Raji (cell line): ENCODE results near the gene MTM1.

ENCODE experiments used
- POLR2A ChIP-seq: IDR thresholded peaks from 2 replicates; pipeline ENCODE4 v1.6.1; 2011; ENCODE audit warnings: low read depth, low read length, control low read depth; ENCODE audit not compliant: insufficient read depth

The MTM1 gene

DNA sequence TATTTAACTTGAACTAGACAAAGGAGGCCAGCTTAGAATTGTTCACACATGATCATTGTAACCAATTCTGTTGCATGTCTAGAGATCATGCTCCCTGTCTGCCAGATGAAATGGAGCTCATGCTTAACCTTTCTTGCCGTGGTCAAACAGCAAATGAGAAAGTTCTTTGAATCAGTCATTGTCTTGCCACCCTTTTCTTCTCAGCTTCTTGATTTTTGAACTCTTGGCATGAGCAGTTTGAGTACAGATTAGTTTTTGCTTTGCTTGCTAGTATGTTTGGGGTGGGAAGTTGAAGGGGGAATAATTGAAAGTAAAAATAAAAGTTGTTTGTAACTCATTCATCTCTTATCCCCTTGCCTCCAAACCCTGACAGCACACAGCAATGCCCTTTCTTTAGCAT lies 4.7 kb downstream of the MTM1 start:
- no peak for TF ChIP-seq POLR2A

DNA sequence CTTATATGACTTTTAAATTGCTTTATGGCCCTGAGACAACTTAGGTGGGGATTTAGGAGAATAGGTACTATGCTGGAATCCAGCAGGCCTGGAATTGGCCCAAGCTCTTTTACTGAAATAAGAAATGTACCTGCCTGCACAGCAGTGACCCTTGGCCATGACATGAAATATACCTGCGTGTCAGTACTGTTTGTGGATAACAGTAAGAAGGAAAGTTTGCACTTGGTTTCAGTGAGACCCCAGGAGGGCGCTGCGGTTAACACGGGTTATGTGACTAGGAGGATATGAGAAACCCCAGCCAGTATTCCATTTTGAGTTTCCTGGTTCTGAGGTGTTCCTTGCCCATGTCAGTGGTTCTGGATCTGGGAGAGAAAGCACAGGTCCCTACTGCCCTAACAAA lies 5.3 kb downstream of the MTM1 start:
- TF ChIP-seq POLR2A, result no peak

DNA sequence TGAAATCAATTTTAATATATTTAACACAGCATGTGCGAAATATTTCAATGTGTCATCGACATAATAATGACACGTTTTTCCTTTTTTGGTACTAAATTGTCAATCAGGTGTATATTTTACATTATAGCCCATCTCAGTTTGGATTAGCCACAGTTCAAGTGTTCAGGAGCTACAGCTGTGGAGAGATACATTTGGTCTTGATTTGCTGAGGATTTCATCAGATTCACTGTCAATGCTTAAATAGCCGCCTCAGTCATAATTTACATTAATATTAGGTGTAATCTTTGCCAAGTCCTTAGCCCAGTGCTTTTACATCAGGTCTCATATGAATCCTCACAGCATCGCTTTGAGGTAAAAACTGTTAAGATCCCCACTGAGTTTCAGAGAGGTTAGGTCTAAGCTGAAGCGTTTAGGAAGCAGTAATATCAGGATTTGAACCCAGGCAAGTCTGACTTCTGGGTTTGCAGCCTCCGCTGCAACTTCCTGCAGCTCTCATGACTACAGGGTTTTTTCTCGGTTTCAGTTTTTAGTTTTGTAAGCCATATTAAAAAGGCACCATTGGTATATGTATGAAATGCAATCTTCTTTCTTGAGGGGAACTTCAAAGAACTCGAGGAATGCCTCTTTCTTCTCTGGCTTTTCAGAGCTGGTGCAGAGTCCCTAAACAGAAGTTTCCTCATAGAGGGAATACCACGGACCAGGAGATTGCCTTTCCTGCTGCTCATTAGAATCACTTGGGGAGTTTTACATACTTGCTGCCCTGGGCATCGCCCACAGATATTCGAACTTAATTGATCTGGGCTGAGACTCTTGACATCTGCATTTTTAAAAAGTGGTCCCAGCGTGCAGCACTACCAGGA lies 6.4 kb downstream of the MTM1 start:
- TF ChIP-seq POLR2A, result no peak

DNA sequence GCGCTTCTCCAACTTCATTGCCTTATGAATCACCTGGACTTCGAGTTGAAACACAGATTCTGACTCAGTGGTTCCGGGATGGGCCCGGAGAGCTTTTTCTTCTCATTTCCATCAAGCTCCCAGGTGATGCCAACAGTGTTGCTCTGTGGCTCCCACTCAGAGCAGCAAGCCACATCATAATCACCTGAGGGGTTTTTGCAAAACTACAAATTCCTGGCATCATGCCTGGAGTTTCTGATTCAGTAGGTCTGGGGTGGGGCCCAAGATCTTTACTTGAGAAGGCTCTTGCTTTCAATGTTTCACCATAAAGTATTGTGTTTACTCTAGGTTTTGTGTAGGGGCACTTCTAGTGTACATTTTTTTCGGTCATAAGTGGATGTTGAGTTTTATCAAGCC lies 7.0 kb downstream of the MTM1 start:
- TF ChIP-seq POLR2A, result no peak

DNA sequence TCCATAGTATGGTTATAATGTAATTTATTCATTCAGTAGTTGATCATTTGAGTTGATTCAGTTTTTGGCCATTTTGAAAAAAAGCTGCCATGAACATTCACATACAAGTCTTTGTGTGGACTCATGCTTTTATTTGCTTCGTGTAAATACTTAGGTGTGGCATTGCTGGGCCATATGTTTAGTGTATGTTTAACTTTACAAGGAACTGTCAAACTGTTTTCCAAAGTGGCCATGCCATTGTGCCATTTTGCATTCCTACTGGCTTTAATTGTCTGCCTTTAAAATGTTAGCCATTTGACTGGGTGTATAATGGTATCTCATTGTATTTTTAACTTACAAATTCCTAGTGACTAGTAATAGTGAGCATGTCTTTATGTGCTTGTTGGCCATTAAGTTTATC lies 8.8 kb downstream of the MTM1 start:
- no peak for TF ChIP-seq POLR2A

DNA sequence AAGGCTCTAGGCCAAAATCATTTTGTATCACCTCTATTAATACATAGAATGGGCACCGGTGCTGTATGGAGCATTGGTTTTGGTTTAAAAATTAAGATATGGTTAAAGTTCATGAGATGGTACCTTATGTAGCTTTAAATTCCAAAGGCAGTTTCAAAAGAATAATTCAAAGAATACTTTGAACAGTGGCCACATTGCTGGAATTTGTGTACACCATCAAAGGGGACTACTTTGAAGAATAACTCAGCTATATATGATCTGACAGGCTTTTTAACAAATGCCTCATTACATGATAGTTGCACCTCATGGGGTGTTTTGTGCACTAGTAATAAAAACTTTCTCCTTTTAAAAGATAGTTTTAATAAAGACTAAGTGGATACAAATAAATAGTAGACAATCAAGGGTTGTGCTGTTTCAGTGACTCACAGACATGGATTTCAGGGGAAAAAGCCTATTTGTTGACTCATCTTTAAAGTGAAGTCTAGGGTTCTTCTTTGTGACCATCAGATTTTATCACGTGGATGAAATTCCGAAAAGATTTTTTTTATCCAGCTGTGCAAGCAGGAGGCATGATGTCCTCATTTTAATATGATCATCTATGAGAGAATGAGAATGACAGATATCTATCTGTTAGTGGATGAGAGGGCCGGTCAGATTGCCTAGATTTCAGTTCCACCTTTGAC lies 12.8 kb downstream of the MTM1 start:
- no peak for TF ChIP-seq POLR2A

DNA sequence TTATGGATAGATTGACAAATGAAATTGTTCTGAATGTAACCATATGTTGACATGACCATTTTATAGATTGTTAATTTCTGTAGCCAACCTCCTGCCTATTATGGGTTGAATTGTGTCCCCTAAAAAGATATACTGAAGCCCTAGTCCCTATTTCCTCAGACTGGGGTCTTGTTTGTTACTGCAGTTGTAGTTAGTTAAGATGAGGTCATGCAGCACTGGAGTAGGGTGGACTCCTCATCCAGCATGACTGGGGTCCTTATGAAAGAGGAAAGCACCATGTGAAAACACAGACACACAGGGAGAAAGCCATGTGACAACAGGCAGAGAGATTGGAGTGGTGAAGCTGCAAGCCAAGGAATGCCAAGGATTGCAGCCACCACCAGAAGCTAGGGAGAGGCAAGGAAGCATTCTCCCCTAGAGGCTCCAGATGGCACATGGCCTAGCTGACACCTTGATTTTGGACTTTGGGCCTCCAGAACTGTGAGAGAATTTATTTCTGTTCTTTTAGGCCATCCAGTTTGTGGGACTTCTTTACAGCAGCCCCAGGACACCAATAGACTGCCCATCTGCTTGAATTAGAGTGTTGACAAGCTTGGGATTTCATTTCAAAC lies 14.0 kb downstream of the MTM1 start:
- TF ChIP-seq POLR2A, result no peak

DNA sequence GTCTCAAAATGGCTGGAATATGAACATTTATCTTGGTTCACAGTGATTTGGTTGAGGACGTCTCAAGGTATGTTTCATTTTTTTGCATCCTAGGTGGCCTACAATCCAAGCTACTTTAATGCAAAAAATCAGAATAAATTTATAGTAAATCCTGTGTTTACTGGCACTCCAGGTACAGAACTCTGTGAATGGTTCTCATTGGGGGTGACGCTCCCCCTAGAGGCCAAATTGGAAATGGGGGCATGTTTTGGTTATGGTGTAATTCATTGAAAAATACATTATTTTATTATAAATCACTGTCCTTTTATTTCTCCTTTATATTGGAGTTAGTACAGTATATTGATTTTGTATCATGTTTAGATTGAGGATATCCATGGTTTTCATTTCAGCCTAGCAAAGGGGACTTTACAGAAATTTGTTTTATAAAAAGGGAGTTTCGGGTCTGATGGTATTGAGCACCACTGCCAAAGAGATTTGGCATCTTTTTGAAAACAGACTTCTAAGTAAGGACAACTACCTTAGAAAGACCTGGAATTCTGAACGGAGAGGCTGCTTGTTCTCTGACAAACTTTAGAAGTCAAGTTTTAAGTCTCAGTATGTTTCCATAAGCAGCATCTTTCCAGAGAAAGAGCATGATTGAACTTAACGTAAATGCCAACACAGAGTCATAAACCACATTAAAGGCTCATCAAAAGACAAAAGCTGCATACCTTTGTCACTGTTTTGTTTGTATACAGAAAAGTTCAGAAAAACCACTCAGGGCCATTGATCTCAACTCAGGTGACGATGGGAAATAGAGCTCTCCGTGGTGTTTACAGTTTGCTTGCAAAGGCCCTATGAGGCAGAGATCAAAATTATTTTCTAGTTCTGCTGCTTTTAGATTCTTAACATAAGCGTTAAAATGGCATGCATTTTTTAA lies 19.4 kb downstream of the MTM1 start:
- no peak for TF ChIP-seq POLR2A

DNA sequence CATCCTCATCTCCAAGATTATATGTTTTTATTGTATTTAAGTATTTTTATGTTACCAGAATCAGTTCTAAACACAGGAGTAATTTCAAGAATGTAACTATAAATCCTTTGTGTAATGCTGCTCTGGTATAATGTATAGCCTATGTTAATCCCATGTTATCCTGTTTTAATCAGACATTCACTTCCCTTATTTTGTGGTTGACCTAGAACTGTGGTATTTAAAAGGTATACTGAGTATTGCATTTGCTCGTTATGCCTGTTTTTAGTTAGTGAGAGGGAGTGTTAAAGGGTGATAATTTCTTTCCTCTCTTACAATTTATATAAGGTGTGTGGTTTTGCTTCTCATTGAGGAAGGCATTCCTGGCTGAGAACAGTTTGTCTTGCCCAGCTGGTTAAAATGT lies 26.2 kb downstream of the MTM1 start:
- no peak for TF ChIP-seq POLR2A

DNA sequence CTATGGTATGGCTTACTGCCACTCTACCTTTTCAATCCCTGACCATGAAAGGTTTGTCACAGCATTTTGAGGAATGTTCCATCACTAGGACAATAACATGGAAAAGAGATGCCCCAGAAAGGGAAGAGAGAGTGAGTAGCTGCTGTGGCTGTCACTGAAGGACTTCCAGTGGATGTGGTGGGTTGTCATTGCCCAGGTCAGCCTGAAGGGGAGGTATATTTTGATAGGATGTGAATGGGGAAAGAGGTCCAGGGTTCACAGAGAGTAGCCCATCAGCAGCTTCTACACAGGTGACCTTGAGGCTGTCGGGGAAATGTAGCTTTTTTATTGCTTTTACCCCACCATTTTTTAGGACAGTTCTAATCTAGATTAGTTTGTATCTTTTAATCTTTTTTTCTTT lies 30.8 kb downstream of the MTM1 start:
- TF ChIP-seq POLR2A, result no peak

DNA sequence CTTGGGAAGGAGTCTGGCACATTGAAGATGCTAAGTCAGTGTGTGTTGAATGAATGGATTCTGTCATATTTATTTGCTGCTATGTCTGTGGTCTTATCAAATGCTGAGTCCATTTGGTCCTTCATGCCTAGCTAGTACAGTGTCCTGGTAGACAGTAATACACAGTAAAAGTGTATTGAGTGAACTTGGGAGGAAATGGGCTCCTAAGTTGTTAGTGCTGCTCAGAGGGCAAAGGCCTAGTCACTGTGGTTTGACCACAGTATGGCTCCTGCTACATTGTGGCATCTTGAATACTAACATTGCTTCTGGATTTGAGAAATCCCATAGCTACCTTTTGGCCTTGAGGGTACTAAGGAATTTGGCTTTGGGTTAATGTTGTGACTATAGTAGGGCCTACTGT lies 33.9 kb downstream of the MTM1 start:
- no peak for TF ChIP-seq POLR2A

DNA sequence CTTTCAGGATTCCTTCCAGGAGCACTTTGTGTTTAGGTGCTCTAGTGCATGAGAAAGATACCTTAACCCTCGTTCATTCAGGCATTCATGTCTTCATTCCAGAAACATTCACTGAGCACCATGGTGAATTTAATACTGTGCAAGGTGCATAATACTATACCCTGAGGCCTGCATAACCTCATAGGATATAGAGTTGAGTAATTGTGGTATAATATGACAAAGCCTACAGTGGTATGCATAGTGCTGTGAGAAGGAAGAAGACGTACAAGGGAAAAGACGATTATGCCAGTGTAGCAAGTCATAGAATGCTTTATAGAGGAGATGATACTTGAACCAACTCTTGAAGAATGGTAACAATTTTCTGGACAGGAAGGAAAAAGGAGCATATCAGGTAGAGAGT lies 34.3 kb downstream of the MTM1 start:
- TF ChIP-seq POLR2A, result no peak

DNA sequence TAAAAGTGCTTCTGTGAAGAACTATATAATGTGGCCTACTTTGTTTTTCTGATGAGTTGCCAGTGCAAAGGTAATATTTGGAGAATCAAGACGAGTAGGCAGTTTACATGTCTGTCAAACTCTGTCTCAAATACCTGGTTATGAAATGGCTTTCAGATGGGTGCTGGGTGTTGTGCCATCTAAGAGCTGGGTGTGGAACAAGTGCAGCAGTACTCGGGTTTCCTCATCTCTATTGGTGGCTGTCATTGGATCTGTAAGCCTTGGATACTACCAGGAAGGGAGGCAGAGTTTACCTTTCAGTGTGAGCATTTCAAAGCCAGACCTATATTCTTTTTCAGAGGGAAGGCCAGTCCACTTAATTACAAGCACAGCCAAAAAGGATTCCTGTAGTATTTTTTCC lies 37.2 kb downstream of the MTM1 start:
- TF ChIP-seq POLR2A, result no peak

DNA sequence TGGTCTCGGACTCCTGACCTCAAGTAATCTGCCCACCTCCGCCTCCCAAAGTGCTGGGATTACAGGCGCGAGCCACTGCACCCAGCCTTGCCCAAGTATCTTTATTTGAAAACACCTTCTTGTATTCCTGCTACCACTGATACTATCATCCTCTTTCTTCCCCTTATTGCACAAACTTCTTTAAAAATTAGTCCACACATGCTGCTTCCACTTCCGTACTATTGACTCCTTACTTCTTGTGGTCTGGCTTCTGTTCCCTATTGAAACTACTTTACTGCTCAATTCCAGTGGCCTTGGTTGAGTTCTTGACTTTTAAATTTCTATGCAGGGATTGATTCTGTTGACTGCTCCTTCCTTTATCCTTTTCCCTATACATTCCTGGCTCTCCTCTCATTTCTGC lies 38.8 kb downstream of the MTM1 start:
- no peak for TF ChIP-seq POLR2A

DNA sequence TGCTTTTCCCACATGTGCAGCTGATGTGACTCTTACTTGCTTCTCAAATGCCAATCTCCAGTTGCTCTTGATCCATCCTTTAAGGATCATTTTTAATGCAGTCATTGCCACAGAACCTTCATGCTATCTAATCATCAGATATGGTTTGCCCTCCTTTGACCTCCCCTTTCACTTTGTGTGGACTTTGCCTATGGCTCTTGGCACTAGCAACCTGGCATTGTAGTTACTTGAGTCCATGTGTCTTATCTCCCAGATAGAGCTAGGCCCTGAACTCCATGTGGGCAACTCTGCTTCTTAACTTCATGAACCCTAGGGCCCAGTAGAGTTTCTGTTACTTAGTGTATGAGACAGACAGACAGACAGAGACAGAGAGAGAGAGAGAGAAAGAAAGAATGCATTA lies 41.6 kb downstream of the MTM1 start:
- no peak for TF ChIP-seq POLR2A
